Retina (tissue), 1 donor: ENCODE measurements around the gene TMEM114.

ENCODE experiments used
- DNase-seq: peaks from one replicate; pipeline ENCODE4 v3.0.0-alpha.2; 2016

The TMEM114 gene

DNA sequence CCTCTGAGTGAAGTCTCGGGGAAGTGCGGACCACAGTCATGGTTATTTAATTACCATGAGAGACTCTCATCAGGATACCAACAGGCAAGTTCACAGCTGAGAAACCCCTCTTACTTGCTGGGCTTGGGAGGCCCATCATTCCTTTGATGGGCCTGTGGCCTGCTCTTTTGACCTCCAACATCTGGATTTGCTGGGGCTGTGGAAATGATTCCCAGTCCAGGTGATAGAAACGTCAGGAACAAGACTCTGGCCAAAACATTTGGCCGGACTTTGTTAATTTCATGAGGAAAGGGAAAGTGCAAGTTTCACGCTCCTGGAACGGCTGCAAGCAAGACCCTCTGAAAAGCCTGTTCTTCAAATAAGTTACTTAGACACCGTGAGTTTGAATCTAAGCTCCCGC, 42.5 kb downstream of the TMEM114 start:
- no peak for DNase-seq

DNA sequence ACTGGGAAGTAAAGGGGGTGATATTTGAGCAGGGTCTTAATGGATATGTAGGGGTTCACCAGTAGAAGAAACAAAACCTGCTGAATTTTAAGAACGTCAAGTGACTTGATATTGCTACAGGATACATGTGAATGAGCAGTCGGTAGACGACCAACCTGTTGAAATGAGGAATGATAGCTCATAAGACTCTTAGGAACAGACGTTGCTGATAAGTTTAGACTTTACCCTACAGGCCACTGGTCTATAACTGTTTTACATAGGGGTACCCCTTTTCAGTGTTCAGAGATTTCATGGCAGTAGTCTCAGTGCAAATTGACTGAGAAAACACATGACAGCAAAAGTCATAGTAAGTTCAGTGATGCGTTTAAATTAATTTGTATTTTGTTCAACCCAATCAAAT, 45.9 kb downstream of the TMEM114 start:
- no peak for DNase-seq

DNA sequence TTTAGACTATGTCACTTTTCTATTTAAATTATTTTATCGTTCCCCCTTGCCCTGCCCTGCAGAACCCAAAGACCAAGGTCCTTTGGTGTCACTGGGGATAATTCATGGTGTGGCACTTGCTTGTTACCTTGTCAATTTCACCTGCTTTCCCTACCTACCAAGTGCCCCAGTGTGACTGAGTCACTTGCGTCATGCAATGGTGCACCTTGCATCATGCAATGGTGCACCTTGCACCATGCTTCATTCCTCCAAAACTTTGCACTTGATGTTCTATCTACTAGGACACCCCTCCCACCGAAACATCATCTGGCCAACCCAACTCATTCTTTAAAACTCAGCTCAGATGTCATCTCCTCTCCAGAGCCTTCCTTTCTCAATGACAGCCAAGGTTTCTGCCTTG, 47.1 kb downstream of the TMEM114 start:
- DNase-seq, result no peak

DNA sequence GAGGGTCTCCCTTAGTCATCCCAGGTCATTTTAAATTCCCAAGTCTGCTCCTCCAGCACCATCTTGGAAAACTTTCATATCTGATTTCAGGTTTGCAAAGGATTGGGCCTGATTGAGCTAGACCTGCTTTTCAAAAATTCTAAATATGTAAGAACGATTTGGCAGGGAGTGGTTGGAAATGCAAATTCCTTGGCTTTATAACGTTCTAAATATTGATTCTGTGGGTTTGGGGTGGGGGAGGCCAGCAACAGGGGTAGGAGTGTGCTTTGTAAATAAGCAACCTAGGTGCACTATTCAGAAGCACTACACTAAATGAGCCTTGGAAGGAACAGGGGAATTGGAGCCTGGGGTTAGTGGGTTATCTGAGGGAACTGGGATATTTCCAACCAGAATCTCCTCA, 47.9 kb downstream of the TMEM114 start:
- no peak for DNase-seq

DNA sequence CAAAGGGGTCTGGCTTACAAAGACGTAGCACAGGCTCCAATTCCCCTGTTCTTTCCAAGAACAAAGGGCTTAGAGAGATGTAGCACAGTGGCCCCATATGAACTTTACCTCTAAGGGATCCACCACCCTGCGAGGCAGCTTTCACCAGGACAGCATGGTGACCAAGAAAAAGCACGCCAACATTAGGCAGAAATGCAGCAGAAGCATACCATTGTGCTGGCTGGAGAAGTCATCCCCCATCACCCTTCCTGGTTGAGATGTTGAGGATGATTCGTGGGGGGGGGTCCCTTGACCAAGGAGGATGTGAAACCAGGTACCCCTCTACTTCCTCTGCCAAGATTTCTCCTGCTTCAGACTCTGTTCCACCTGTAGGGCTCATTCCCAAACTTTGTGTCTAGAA, 48.4 kb downstream of the TMEM114 start:
- DNase-seq, result no peak

DNA sequence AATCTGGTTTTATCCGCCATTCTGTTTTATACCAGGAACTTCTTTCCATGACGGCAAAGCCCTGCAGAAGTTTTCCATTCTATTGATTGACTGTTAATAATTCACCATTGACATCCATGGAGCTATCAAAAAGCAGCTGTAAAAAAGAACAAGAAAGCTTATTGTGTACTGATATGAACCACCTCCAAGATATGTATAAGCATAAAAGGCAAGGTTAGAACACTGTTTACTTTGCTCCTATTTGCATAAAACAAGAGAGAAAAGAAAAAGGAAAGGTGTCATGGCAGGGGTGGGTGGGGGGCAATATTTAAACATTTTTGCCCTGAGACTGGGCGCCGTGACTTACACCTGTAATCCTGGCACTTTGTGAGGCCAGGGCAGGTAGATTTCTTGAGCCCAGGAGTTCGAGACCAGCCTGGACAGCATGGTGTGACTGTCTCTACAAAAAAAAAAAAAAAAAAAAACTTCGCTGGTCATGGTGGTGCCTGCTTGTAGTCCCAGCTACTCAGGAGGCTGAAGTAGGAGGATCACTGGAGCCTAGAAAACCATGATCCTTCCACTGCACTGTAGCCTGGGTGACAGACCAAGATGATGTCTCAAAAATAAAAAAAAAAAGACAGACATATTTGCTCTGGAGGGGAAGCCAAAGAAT, 52.5 kb downstream of the TMEM114 start:
- DNase-seq, result no peak

DNA sequence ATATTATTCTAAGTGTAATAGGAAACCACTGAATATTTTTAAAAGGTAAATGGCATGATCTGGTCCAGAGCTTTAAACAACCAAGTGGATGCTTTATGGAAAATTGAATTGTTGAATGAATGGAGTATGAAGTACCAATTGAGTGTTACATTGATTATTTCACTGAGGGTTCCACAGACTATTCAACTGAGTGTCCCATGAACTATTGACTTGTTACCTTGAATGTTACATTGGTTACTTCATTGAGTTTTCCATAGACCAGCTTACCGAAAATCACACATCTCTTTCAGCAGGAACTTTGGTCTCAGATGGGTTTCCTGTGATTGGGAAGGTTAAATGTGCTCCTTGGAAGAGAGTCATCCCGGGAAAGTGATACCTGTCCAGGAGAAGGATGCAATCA, 56.8 kb downstream of the TMEM114 start:
- no peak for DNase-seq

DNA sequence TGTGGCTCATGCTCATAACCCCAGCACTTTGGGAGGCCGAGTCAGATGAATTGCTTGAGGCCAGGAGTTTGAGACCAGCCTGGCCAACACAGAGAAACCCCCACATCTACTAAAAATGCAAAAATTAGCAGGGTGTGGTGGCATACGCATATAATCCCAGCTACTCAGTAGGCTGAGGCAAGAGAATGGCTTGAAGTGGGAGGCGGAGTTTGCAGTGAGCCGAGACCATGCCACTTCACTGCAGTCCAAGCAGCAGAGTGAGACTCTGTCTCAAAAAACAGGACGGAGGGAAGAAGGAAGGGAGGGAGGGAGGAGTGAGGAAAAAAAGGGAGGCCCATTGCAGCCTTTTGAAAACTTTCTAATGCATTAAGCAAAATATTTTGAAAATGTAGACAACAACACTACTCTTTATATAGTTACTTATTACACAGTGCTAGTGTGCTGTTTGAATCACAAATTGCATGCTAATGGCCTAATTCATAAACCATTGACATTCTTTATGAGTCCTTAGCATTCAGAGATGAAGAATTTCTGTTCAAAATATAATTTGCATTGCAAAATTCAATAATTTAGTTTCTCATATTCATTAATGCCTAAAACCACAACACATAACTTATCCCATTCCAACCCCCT, 59.4 kb downstream of the TMEM114 start:
- no peak for DNase-seq

DNA sequence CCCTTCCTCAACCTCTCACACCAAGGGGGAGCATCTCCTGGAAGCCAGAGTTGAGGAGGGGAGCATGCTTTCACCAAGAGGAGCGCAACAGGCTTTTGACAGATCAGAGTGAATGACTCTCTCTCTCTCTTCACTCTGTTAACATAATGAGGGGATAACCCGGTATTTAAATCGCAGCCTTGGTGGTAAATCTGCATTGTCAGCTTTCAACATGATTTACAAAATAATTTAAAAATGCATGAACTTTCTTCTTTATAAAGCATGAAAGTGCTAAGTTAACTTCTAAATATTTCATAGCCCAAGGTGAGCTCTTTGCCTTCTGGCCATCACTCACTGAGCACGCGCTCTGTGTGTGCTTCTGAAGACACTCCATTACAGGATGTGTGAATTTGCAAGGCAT, 61.8 kb downstream of the TMEM114 start:
- no peak for DNase-seq

DNA sequence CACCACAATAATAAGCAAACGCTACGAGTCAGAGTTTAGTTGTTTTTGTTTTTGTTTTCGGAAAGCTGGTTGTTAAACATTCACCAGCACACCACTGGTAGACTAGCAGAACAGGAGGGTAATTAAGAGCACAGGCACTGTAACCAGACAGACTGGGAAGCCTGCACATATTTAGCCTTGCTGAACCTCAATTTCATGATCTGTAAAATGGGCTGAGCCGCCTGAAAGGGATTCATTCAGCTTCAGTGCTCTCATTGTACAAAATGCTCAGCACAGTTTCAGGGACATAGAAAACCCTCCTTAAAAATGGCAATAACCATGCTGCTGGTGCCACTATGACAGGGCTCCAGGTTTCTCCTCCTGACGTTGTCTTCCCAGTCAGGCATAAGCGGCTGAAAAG, 66.4 kb downstream of the TMEM114 start:
- no peak for DNase-seq

DNA sequence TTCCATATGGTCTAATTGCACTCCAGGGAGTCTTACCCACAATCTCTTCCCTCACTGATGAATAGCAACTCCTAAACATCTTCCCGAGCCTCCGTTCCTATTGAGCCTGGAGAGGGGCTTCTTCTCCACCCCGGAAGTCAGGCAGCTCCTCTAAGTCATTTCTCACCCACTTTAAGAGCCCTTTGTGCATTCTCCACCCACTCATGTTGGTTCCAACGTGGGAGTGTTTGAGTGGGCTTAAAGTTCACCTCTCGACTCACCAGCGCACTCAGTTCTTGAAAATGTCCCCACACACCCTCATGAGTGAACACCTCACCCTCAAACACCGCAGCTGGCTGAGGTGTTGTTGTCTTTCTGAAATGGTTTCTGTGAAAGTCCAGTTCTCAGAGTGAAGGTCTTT, 67.6 kb downstream of the TMEM114 start:
- no peak for DNase-seq

DNA sequence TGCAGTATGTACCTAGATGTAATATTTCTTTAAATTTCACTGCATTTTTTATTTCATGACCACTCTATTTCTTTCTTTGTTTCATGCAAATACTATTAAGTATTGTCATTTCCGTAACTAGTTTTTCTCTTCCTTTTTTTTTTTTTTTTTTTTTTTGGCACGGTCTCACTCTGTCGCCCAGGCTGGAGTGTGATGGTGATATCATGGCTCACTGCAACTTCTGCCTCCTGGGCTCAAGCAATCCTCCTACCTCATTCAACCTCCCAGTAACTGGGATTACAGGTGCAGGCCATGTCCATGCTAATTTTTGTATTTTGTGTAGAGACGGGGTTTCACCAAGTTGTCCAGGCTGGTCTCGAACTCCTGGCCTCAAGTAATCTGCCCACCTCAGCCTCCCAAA, 70.7 kb downstream of the TMEM114 start:
- DNase-seq, result no peak
